ENCODE measurements around the gene MYO16.
"Not testable (repeated sequence)": the region's sequence is repeated elsewhere in the genome, so short reads cannot be mapped to it uniquely, and the experiment has no call there.

The MYO16 gene

DNA sequence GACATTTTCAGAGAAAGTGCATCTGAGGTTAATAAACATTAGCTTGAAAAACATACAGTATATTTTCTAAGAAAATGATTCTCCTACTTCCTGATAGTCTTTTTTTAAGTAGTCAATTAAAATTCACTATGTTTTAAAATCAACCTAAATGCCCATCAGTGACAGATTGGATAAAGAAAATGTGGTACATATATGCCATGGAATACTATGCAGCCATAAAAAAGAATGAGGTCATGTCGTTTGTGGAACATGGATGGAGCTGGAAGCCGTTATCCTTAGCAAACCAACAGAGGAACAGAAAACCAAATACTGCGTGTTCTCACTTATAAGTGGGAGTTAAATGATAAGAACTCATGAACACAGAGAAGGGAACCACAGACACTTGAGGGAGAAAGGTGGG lies 462.8 kb downstream of the MYO16 start:
- not testable (repeated sequence) for DNase-seq

DNA sequence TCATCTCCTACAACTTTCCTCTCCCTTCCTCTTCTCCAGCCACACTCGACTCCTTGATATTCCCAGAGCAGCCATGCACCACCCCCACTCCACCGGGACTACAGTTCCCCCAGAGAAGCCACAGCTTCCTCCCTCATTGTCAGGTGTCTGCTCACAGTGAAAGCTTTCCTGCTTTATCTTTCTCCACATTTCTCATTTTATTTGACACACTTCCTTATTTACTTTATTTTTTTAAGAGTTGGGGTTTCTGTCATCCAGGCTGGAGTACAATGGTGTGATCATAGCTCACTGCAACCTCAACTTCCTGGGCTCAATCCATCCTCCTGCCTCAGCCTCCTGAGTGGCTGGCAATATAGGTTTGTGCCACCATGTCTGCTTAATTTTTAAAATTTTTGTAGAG lies 464.6 kb downstream of the MYO16 start:
- no peak for DNase-seq

DNA sequence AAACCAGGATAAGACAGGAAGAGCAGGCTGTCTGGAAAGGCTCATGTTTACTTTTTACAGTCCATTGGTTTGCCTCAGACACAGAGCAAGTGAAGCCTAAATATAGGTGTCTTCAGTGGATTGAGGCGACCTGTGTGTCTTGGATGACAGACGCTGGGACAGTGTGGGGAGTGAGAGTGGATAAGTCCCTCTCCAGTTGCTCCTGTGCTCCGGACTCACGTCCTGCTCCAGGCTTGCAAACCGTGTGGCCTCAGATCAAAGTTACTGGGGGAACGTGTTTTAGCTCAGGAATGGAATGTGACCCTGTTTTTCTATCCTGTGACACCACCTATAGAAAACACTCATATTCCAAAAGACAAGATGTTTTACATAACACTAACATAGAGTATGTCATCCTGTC lies 465.7 kb downstream of the MYO16 start:
- DNase-seq, result no peak

DNA sequence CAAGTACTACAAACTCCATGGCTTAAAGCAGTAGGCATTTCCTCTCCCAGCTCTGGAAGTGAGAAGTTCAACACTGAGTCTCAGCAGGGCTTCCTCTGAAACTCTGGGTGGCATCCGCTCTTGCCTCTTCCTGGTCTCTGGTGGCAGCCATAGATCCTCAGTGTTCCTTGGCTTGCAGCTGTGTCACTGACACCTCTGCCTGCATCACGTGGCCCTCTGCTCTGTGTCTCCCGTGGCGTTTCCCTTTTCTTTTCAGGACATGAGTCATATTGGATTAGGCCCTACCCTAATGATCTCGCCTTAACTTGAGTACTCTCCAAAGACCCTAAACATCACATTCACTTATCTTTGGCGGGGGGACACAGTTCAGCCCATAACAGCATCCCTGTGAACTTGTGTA lies 466.7 kb downstream of the MYO16 start:
- no peak for DNase-seq

DNA sequence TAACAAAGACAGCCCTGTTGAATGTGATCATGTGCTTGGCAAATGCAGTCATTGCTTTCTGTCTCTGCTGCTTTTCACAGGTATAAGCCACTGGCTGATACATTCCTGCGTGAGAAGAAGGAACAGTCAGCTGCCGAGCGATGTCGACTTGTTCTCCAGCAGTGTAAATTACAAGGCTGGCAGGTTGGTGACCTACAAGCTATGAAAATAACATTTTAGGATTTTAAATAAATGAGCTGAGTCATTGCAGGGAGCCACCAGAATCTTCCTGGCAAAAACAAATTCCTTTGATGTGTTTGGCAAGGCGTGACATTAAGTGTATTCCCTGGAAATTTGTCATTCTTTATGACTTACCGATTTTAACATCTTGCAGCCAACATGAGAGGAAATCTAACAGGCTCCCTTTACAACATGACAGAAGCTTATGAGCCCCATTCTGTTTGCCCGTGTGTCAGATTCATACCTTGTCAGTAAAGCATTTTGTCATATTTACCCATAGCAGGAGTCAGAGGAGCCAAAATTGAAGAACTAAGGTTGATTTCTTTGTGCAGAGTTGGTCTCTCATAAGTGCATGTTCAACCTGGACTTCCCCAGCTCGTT lies 471.4 kb downstream of the MYO16 start:
- no peak for DNase-seq

DNA sequence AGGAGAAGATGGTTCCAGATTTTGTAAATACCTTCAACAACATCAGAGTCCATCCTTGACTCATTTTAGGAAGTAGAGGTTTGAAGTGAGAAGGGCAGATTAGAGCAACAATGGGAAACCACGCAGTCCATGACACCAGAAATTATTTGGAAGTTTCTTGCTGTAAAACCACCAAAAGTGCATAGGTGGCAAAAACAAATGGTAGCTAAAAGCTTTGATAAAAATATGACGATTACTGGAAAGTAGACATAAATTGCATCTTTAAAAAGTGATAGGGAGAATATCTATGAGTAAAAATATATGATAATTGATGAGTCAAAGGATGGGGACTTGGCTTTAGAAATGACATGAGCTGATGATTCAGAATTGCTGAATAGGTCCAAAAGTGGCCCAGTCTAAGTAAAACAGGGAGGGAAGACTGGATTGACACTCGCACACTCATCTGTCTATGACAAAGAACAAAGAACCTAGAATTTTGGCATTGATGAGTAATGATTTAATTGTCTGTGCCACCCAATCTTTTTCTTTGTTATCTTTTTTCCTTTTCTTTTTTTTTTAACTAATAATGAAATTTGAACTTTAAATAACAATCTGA lies 472.2 kb downstream of the MYO16 start:
- no peak for DNase-seq

DNA sequence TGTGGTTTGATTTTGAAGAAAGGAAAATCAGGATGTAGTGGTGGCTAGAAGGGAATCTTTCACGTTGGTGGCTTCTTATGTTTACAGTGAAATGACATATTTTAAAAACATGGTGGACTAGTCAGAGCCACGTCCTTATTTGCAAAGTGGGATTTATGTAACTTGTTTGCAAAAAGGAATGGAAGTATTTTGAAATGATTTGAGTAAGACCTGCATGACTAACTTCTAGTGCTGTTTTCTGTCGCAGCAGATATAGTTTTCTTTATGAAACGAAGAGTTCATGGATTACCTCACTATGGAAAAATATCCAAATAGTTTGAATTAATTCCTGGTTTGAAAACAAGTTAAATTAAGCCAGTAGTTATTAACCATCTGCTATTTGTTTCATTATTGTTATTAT lies 476.5 kb downstream of the MYO16 start:
- DNase-seq, result no peak

DNA sequence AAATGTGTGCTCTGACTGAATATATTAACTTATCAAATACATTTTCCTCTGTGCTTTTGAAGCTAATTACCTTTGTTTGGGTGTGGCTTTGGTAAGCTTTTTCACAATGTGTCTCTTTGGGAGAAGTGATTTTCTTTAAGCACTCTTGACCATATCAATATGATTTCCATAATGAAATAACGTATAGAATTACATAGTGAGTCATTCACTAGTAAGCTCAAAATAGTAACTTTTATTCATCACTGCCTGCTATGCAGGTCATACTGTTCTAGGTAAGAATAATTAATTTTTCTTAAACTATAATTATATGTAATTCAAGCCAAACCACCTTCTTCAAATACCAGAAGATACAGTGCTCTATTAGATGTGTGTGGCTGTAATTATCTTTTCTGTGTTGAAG lies 480.7 kb downstream of the MYO16 start:
- DNase-seq, result no peak

DNA sequence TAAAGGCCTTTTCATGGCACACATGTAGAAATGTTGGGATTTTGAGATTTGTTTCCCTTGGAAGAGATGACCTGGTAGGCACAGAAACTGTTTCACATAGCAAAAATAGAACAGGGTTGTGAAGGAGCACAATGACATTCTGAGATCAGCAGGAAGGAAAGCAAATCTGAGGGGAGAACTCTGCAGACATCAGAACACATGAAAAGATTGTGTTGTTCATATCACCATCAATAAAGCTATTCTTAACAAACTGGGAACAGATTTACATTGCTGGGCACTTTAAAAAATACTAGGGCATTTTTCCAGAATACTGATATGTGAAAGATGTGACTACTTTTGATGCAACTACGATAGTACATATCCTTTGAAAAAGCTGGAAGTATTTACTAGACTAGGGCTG lies 481.7 kb downstream of the MYO16 start:
- DNase-seq, result no peak

DNA sequence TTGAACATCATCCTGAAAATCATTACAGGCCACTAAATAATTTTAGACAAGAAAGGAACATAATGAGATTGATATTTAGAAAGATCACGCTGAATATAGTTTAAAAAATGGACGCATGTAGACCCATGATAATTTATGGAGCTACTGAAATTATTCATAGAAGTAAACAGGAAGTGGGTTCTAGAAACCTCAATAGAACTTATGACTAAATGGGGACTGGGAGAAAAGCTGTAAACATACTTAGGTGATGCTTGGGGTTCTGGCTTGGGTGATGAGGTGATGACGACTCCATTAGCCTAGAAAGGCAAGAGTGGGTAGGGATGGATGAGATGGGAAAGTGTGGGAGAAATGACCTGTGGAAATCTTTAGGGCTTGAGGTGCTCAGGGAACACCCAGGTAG lies 484.0 kb downstream of the MYO16 start:
- no peak for DNase-seq

DNA sequence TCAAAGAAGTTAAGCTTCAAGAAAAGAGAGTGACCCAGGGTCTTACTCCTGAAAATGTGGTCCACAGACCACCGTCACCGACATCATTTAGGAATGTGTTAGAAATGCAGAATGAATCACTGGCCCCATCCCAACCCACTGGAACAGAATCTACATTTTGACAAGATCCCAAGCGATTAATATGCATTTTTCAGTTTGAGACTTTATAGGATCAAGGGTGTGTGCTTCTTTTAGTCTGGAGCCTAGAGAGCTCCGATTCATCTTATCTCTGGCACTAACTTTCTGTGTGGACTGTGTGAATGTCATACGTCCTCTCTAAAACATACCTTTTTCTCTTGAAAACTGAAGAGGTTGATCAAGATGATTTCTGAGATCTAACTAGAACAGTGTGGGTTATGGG lies 484.8 kb downstream of the MYO16 start:
- DNase-seq, result no peak

DNA sequence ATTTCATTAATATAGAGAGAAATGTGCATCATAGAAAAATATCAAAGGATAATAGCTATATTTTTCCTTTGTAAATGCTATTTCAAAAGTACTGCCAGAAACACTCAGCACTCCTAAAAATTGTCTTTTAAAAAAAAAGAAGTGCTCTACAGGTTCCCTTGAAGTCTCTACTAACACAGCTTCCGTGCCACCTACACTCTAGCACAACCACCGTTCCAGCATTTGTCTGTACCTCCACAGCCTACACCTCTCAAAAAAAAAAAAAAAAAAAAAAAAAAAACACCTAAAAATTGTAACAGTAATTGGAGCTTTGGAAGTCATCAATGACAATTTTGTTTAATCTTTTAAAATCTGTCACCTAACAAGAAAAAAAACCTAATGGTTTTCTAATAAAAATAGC lies 485.6 kb downstream of the MYO16 start:
- no peak for DNase-seq

DNA sequence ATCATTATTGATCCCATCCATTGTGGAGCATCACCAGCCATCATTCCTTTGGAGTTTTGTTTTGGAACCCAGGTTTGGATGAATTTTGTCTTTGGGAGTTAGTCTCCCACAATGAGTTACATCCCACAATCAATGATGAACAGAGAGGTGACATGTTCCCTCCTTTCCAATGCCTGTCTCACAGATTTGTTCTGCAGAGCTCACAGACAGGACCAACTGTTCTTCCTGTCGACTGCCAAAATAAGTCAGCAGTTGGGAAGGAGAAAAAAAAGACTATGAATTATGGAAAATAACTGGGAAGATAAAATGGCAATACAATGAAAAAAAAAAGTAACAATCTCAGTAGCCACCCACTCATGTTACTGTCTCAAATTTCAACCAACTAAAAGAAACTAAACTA lies 489.1 kb downstream of the MYO16 start:
- no peak for DNase-seq

DNA sequence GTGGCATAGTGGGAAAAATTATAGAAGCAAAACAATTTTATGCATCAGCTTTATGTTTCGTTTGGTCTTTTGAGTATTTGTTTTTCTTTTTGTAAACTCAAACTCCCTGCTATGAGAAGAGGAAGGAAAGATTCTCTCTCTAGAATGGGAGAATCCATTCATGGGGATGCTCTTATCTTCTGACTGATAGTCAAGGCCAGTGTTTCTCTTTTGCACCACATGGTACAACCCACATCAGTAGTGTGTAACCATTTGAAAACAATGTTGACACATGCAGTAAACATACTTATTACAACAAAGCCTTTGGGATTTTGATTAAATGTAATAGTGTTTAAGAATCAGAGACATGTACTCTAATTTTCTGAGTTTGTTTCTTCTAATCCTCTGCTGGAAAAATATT lies 490.5 kb downstream of the MYO16 start:
- DNase-seq, result no peak

DNA sequence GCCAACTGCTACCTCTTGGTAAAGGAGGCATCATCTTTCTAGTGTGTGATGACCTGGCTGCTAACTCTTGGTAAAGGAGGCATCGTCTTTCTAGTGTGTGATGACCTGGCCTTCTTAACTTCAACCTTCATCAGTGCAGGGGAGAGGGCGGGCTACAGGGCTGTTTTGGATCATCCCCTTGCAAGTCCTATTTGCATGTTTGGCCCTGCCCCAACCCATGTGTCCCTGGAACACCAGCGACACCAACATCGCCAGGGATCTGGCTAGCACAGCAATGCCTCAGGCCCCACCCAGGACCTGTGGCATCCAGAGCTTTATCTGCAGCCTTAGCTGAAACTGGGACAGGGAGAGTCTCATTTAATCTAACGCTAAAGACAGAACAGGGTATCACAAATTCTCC lies 492.4 kb downstream of the MYO16 start:
- no peak for DNase-seq

DNA sequence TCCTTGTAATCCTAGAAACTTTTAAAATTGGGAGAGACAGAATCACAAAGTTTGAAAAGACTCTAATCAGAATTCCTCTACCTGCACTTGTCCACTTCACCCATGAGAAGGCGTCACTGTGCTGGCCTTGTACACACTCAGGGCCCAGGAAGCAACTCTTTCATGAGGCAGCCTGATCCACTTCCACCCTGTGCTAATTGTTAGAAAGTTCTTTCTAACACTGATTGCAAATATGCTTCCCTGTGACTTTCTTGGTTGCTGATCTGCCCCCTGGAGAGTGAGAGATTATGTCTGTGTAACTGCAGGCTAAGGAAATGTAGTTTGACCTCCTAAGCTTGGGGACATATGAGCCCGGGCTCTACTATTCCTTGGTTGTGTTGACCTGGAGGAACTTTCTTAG lies 494.6 kb downstream of the MYO16 start:
- no peak for DNase-seq

DNA sequence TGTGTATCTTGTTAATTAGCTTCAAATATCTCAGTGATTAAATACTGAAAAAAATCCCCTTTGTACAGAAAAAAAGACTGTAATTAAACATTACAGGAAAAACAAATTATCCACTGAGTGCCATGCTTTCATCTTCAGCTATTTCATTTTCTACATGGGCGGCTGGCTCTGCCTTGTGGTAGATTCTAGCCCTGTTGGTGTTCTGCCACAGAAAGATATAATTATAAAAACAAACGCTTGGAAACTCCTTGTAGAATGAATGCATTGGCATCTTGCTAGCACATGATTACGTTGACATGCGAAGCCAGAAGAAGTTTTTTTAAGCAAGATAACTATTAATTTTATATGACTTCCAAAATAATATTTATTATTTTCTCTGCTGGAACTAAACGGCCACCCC lies 496.8 kb downstream of the MYO16 start:
- DNase-seq, result no peak

DNA sequence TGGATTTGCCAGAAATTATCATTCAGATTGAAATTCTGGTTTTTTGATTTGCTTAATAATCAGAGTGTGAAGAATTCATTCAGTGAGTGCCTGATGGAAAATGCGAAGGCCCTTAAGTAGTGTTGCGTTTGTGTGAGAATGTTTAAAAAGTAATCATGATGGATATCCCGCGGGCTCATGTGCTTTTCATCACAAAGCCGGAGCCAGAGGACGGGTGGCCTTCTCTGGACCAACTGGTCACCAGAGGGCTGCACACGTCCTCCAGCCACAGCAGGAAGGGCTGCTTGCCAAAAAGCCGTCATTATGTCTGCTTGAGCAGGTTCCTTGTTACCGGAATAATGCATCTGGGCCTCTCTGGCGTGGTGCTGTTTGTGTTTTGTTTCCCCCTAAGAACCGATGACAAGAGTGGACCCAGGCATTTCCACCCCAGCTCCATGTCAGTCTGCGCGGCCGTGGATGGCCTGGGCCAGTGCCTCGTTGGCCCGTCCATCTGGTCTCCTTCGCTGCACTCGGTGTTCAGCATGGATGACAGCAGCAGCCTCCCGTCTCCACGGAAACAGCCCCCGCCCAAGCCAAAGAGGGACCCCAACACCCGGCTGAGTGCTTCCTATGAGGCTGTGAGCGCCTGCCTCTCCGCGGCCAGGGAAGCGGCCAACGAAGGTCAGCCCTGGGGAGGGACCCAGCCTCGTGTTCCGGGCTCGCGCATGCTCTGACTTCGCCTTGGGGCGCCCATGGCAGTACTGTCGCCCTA lies 497.7 kb downstream of the MYO16 start:
- no peak for DNase-seq

DNA sequence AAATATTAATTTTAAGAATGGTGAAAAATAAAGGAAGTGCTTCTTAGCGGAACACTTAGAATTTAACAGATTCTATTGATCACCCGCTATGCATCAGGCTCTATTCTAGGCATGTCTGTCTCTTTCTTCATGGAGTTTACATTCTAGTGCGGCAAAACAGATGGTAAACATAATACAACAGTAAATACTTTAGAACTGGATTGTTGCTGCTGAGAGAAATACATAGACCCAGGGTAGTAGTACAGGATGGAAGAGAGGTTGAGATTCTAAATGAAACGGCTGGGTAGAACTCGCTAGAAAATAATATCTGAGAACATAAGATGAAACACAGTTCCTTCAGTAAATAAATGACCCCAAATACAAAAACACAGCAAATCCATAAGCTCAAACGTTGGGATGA lies 498.7 kb downstream of the MYO16 start:
- DNase-seq, result no peak

DNA sequence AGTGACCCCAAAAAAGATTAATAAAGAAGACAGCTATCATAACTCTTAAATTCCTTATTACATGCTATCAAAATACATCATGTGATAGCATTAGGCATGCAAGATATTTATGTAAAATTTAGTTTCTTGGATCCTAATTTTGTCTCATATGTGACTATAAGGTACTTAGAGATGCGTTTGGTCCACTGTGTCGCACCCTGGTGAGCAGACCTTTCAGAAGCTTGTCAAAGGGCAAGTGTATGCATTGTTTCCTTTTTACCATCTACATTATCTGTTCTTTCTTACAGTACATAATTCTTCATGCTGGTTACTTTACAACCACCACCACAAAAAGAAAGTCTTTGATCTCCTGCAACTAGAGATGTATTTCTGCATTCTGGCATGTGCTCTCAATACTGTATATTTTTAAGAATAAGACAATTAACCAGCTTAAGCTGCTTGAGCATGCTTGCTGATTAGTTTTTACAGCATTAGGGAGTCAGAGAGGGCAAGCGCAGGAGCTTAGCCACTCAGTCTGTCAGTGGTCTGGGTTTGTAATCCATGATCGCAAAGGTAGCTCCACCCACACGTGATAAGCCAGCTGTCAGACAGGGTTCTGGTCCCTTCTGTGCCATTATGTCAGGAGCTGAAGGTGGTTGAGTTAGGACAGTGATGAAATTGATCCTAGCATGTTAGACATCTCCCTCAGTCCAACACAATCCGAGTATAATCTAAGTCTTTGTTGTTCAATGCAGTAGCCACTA lies 500.9 kb downstream of the MYO16 start:
- no peak for DNase-seq

DNA sequence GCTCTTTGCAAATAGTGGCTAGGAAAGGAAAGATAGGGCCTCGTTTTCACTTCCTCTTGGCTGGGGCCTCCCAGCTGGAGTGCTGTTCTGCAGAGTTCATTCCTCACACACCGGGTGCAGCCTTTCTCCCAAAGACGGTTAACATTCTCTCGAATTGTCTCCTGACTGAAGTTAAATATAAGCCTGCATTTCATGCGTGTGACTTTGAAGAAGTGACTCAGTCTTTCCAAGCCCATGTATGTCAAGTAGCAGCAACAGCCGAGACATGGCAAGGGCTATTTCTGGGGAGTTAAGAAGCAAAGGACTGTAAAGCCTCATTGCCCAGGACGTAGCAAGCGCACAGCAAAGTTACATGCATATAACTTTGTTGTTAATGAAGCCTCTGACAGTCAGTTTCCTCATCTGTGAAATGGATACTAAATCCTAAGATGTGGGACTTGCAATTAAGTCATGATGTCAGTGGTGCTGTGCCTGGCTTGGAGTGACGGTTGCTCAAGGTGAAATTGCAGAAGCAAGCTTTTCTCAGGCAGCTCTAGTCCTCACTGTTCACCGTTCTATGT lies 502.4 kb downstream of the MYO16 start:
- no peak for DNase-seq

DNA sequence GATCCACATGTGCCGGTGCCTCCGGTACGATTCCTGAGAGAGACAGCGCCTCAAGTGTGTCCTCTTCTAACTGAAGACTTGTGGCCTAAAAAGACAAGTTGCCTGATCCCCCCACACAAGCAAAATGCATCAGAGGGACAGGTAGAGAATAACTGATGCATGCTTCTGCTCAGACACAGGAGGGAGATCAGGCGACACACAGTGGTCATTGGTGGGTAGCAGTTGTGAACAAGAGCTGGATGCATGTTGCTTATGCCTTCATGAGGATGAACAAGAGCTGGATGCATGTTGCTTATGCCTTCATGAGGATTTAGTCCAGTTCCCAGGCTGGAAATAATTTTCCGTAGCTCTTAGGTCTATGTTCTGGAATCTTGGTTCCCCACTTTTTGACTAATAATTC lies 505.6 kb downstream of the MYO16 start:
- DNase-seq, result no peak

DNA sequence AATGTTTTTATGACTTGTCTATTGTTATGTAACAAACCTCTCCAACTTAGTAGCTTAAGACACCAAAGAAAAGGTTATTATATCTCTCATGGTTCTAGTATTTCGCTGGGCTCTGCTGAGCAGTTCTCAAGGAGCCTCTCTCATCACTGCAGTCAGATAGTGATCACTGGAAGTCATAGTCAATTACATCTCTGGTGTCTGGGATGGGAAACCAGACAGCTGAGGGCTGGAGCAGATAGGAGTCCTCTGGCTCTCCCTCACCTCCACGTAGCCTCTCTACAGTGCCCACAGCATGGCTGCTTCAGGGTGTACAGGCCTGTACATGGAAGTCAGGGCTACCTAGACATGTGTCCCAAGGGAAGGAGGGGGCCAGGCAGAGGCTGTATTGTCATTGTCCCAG lies 507.5 kb downstream of the MYO16 start:
- DNase-seq, result no peak

DNA sequence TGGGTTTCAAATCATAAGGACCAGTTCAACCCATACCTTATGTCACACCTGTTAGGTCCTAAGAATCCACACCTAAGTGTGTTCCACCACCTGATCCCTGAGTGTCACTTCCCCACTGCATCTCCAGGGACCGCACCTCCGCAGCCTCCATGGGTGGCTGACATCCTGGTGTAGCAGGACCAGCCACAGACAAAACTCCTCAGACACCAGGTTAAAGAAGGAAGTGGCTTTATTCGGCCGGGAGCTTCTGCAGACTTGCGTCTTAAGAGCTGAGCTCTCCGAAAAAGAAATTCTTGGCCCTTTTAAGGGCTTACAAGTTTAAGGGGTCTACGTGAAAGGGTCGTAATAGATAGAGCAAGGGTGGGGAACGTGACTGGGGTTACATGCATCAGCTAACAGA lies 509.9 kb downstream of the MYO16 start:
- no peak for DNase-seq

Measured in GOT3 (cell line).